ENCODE measurements around the gene OR2A5. TPM values are rescaled to one million over a fixed set of nuclear protein-coding genes. Genes with fewer than 3 reads are reported as not detected.

OR2A5 gene
- total RNA-seq, 1 donor from 2014 or later: not detected

DNA sequence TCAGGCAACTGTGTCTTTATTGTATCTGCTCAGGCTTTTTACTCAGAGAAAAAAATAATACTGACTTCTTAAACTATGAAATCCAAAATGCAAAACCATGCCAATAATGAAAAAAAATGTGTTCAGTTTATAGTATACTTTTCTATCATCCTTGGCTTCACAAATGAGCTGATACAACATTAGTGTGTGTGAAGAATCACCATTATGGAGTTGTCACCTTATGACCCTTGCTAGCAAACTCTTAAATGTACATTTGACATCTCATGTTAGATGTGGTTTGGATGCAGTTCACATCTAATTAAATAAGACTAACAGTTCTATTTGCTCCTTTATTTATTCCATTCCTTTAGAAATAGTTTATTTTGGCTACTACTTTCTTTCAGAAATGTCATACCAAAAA lies 56.5 kb downstream of the OR2A5 start:
- Histone ChIP-seq H3K27me3 (ENCODE audit: control insufficient read depth, insufficient read depth, low read length) (no peaks in the 10 kb centered on the region), H3K36me3 (ENCODE audit: control insufficient read depth, insufficient read depth, low read length) (no peaks in the 10 kb centered on the region), H3K4me3 (ENCODE audit: low read depth, low read length) (no peak overlapping the region)
- TF ChIP-seq, protein P1, sequence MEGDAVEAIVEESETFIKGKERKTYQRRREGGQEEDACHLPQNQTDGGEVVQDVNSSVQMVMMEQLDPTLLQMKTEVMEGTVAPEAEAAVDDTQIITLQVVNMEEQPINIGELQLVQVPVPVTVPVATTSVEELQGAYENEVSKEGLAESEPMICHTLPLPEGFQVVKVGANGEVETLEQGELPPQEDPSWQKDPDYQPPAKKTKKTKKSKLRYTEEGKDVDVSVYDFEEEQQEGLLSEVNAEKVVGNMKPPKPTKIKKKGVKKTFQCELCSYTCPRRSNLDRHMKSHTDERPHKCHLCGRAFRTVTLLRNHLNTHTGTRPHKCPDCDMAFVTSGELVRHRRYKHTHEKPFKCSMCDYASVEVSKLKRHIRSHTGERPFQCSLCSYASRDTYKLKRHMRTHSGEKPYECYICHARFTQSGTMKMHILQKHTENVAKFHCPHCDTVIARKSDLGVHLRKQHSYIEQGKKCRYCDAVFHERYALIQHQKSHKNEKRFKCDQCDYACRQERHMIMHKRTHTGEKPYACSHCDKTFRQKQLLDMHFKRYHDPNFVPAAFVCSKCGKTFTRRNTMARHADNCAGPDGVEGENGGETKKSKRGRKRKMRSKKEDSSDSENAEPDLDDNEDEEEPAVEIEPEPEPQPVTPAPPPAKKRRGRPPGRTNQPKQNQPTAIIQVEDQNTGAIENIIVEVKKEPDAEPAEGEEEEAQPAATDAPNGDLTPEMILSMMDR (IDR thresholded peaks at IDR 0.05; ENCODE audit: insufficient read depth, low read length, poor library complexity, severe bottlenecking): no peak
- DNase-seq (ENCODE audit: low read depth): no peak

Other genes with a start within 250 kb of the OR2A5 start
- gene TCAF1, start 146.8 kb upstream of the OR2A5 start, total RNA-seq: 37.4 and 44.6 TPM in 2 replicates
- gene OR2F2, start 113.7 kb upstream of the OR2A5 start, total RNA-seq: not detected in 2 replicates
- gene OR2F1, start 94.1 kb upstream of the OR2A5 start, total RNA-seq: 0.13 TPM in 1 of 2 replicates, not detected in the other
- gene OR6B1, start 48.6 kb upstream of the OR2A5 start, total RNA-seq: not detected in 2 replicates
- not detected in 2 replicates for gene OR2A25, start 20.9 kb downstream of the OR2A5 start, total RNA-seq
- gene OR2A12, start 37.3 kb downstream of the OR2A5 start, total RNA-seq: not detected in 2 replicates
- gene OR2A2, start 60.6 kb downstream of the OR2A5 start, total RNA-seq: not detected in 2 replicates
- not detected in 2 replicates for gene OR2A14, start 74.2 kb downstream of the OR2A5 start, total RNA-seq
- gene CTAGE4, start 134.5 kb downstream of the OR2A5 start, total RNA-seq: 4.2 and 4.3 TPM in 2 replicates
- gene ARHGEF35, start 146.9 kb downstream of the OR2A5 start, total RNA-seq: 9.0 and 11.5 TPM in 2 replicates
- gene OR2A42, start 190.7 kb downstream of the OR2A5 start, total RNA-seq: 0.07 and 0.08 TPM in 2 replicates
- 2.8 and 3.0 TPM in 2 replicates for gene OR2A7, start 215.8 kb downstream of the OR2A5 start, total RNA-seq
- gene CTAGE8, start 220.3 kb downstream of the OR2A5 start, total RNA-seq: 1.6 and 1.9 TPM in 2 replicates